Glomerular visceral epithelial cell (primary cell): ENCODE results near the gene ACCS.

Experiments
- DNase-seq: peaks from one replicate; pipeline ENCODE4 v3.0.0-alpha.2; 2016; ENCODE audit errors: extremely low spot score

The ACCS gene

GRCh38 chr11:44065841-44066731 is at the start of gene ACCS:
Gene ACCS (plus strand): TSS chr11:44066270. CDS start chr11:44067628, 1,358 bp downstream.
- peak; percentile 61 for DNase-seq

- DNase-seq, result no peak
Observed at GRCh38 chr11:44016546-44017442, 49.3 kb upstream of the ACCS start.

- DNase-seq, result no peak
Observed at GRCh38 chr11:44017443-44018126, 48.5 kb upstream of the ACCS start.

GRCh38 chr11:44018127-44018521 is 47.9 kb upstream of the ACCS start:
- no peak for DNase-seq

- DNase-seq, result no peak
Observed at GRCh38 chr11:44018829-44019228, 47.2 kb upstream of the ACCS start.

GRCh38 chr11:44024977-44025376 is 41.1 kb upstream of the ACCS start:
- no peak for DNase-seq

GRCh38 chr11:44025727-44026126 is 40.3 kb upstream of the ACCS start:
- no peak for DNase-seq

- no peak for DNase-seq
Observed at GRCh38 chr11:44028401-44028800, 37.7 kb upstream of the ACCS start.

GRCh38 chr11:44028816-44029506 is 37.1 kb upstream of the ACCS start:
- DNase-seq, result no peak

GRCh38 chr11:44029507-44029845 is 36.6 kb upstream of the ACCS start:
- DNase-seq, result no peak

GRCh38 chr11:44029977-44030911 is 35.8 kb upstream of the ACCS start:
- DNase-seq, result no peak

- no peak for DNase-seq
Observed at GRCh38 chr11:44030996-44031395, 35.1 kb upstream of the ACCS start.

- no peak for DNase-seq
Observed at GRCh38 chr11:44031549-44031948, 34.5 kb upstream of the ACCS start.

GRCh38 chr11:44032299-44033085 is 33.6 kb upstream of the ACCS start:
- no peak for DNase-seq

GRCh38 chr11:44033411-44033850 is 32.6 kb upstream of the ACCS start:
- DNase-seq, result no peak

- no peak for DNase-seq
Observed at GRCh38 chr11:44033856-44034255, 32.2 kb upstream of the ACCS start.

- DNase-seq, result no peak
Observed at GRCh38 chr11:44034639-44035038, 31.4 kb upstream of the ACCS start.

GRCh38 chr11:44036811-44037657 is 29.0 kb upstream of the ACCS start:
- DNase-seq, result peak; percentile 72

- DNase-seq, result no peak
Observed at GRCh38 chr11:44037658-44037998, 28.4 kb upstream of the ACCS start.
